ENCODE measurements around the gene EDARADD. TPM values are rescaled to one million over a fixed set of nuclear protein-coding genes. Genes with fewer than 3 reads are reported as not detected.

EDARADD gene
- total and polyA plus RNA-seq, 2 of the 13 experiments (the other 11 are each of a cell fraction or from before 2014, with no cell fraction given), result 0.03 TPM; not detected in 1

DNA sequence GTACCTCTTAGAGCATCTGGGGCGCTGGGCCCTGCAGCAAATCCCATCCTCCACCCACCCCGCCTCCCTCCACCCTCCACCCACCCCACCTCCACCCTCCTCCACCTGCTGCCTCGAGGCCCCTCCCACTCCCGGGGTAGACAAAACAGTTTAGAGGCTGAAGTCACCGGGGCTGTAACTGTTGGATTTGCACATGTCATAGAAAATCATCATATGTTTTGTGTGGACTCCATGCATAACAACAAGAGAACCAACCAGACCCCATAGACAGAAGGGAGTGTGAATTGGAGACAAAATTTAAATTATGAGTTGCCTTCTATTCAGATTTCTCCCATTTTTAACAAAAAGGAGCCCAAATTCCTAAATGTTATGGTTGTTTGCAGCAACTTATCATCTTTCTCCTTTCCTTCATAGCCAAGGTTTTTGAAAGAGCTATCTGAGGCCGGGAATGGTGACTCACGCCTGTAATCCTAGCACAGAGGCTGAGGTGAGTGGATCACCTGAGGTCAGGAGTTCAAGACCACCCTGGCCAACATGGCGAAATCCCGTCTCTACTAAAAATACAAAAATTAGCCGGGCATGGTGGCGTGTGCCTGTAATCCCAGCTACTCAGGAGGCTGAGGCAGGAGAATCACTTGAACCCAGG is 101.5 kb downstream of the EDARADD start (continued):
- no peak for TF ChIP-seq RBFOX2 (IDR thresholded peaks at IDR 0.05; ENCODE audit: low read depth, low read length)

DNA sequence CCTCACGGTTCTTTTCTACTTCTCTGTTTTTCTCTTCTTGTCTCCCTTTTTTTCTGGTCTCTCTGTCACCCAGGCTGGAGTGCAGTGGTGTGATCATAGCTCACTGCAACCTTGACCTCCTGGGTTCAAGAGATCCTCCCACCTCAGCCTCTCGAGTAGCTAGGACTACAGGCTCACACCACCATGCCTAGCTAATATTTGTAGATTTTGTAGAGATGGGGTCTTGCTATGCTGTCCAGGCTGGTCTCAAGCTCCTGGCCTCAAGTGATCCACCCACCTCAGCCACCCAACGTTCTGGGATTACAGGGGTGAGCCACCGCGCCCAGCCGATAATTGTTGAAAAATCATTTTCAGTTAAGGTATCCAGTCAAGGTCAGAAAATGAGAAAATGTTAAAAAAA is 103.8 kb downstream of the EDARADD start:
- H3K27ac ChIP-seq (ENCODE audit: extremely low read length, insufficient read depth, low read length), result no peak overlapping the region
- 76% methylated on average over 6 of the region's 6 CpGs for WGBS (ENCODE audit: low lambda C conversion rate)
- no peak for DNase-seq (ENCODE audit: low spot score)
- ChIA-PET CTCF (ENCODE audit: low intra/inter-chr PET ratio, low total read pairs) (no interaction called here), POLR2A (interaction anchor here (1.4 kb wide), 1 partner anchor 18 kb away, joined by 3 read pairs; no protein-coding TSS in a partner anchor)
- in situ Hi-C loops (cut with HindIII; ENCODE audit: extremely low pct_ligation_motif_present, low pct_unique_long_range_greater_than_20kb), result no loop called here
- H4K20me1 ChIP-seq (ENCODE audit: insufficient read depth, low read length), result no peaks in the 10 kb centered on the region
- no peak overlapping the region for H3K4me3 ChIP-seq (replicated peaks in 1 of 3; ENCODE audit: insufficient read depth in 1 of 3, low read depth in 2 of 3, low read length in 3 of 3)
- no TSS peak for BruUV-seq (replicated peaks)
- no peaks in the 10 kb centered on the region for H3K79me2 ChIP-seq (ENCODE audit: insufficient read depth, low read length)
- peaks cover 76% of the 10 kb centered on the region for H3K4me1 ChIP-seq (ENCODE audit: insufficient read depth, low read length)
- no peaks in the 10 kb centered on the region for H3K27me3 ChIP-seq (ENCODE audit: control insufficient read depth in 1 of 2, insufficient read depth in 2 of 2, low read length in 2 of 2)
- no peak overlapping the region for H3K9ac ChIP-seq (ENCODE audit: insufficient read depth, low read depth, low read length)
- H3K36me3 ChIP-seq (replicated peaks in 1 of 2; ENCODE audit: control insufficient read depth in 1 of 2, insufficient read depth in 2 of 2, low read length in 2 of 2), result no peaks in the 10 kb centered on the region
- TF ChIP-seq ZNF121 (CRISPR knock-in tag; IDR thresholded peaks at IDR 0.05) (peak; percentile 90), CREM (IDR thresholded peaks at IDR 0.05) (no peak), CREM (CRISPR knock-in tag; IDR thresholded peaks at IDR 0.05) (no peak), RCOR2 (CRISPR knock-in tag; IDR thresholded peaks at IDR 0.05) (no peak), GATAD1 (CRISPR knock-in tag; IDR thresholded peaks at IDR 0.05) (no peak), ZMYM3 (CRISPR knock-in tag; IDR thresholded peaks at IDR 0.05) (peak; percentile 51; the same call in 1 of the 2 replicates), ZNF737 (CRISPR knock-in tag; IDR thresholded peaks at IDR 0.05; ENCODE audit: borderline replicate concordance) (no peak)
- no peak for FAIRE-seq
- no peak overlapping the region for H3K4me2 ChIP-seq (ENCODE audit: low read depth, low read length)
- no peak overlapping the region for H2AFZ ChIP-seq (ENCODE audit: low read length)
- intact Hi-C loops (cut with micrococcal nuclease; ENCODE audit: unreplicated experiment), result no loop called here
- no peak for ATAC-seq
- no peaks in the 10 kb centered on the region for H3K9me3 ChIP-seq (ENCODE audit: low read length)

GRCh38 chr1:236501093-236501492 is 107.0 kb downstream of the EDARADD start:
- FAIRE-seq (no peak), ATAC-seq (no peak), DNase-seq (ENCODE audit: low spot score) (no peak)
- Histone ChIP-seq H3K79me2 (ENCODE audit: insufficient read depth, low read length) (no peaks in the 10 kb centered on the region), H4K20me1 (ENCODE audit: insufficient read depth, low read length) (no peaks in the 10 kb centered on the region), H3K4me1 (ENCODE audit: insufficient read depth, low read length) (peaks cover 70% of the 10 kb centered on the region), H3K4me2 (ENCODE audit: low read depth, low read length) (no peak overlapping the region), H2AFZ (ENCODE audit: low read length) (no peak overlapping the region), H3K4me3 (replicated peaks in 1 of 3; ENCODE audit: insufficient read depth in 1 of 3, low read depth in 2 of 3, low read length in 3 of 3) (no peak overlapping the region), H3K9ac (ENCODE audit: insufficient read depth, low read depth, low read length) (no peak overlapping the region), H3K9me3 (ENCODE audit: low read length) (no peaks in the 10 kb centered on the region), H3K27ac (ENCODE audit: extremely low read length, insufficient read depth, low read length) (no peak overlapping the region), H3K27me3 (ENCODE audit: control insufficient read depth in 1 of 2, insufficient read depth in 2 of 2, low read length in 2 of 2) (no peaks in the 10 kb centered on the region), H3K36me3 (replicated peaks in 1 of 2; ENCODE audit: control insufficient read depth in 1 of 2, insufficient read depth in 2 of 2, low read length in 2 of 2) (no peaks in the 10 kb centered on the region)
- TF ChIP-seq ZNF205 (CRISPR knock-in tag; IDR thresholded peaks at IDR 0.05), result no peak
- TF ChIP-seq CEBPB (IDR thresholded peaks at IDR 0.05; ENCODE audit: borderline replicate concordance, low read depth, low read length), result no peak
- TF ChIP-seq, protein P1, sequence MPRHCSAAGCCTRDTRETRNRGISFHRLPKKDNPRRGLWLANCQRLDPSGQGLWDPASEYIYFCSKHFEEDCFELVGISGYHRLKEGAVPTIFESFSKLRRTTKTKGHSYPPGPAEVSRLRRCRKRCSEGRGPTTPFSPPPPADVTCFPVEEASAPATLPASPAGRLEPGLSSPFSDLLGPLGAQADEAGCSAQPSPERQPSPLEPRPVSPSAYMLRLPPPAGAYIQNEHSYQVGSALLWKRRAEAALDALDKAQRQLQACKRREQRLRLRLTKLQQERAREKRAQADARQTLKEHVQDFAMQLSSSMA (CRISPR knock-in tag; IDR thresholded peaks at IDR 0.05), result no peak
- 96% methylated on average over 6 of the region's 6 CpGs for WGBS (ENCODE audit: low lambda C conversion rate)
- BruUV-seq (replicated peaks), result no TSS peak
- POLR2A ChIA-PET, result interaction anchor here (1.2 kb wide), 1 partner anchor 11 kb away, joined by 3 read pairs; no protein-coding TSS in a partner anchor
- CTCF ChIA-PET (ENCODE audit: low intra/inter-chr PET ratio, low total read pairs), result no interaction called here
- in situ Hi-C loops (cut with HindIII; ENCODE audit: extremely low pct_ligation_motif_present, low pct_unique_long_range_greater_than_20kb) (no loop called here), intact Hi-C loops (cut with micrococcal nuclease; ENCODE audit: unreplicated experiment) (no loop called here)

Measured in HepG2 (cell line).